Psoas muscle (tissue), 8 donors: Measurements from ENCODE around the gene SLIT3. TPM values are rescaled to one million over a fixed set of nuclear protein-coding genes. Genes with fewer than 3 reads are reported as not detected.

ENCODE experiments used
- ATAC-seq, 4 donors: fragments of 200-7000 bp; cut with Tn5 transposase; one replicate each; pipeline ENCODE4 v1.9.1; 2020; ENCODE audit warnings: moderate library complexity in 3 of 4, mild to moderate bottlenecking in 2 of 4
- DNase-seq, 2 donors: peaks; one replicate each; pipeline ENCODE4 v3.0.0-alpha.2; 2020
- H3K27ac ChIP-seq: fragments of 200-600 bp; one replicate; pipeline ENCODE4 v1.8.0; 2022
- H3K27me3 ChIP-seq, 3 donors: fragments of 200-600 bp in 1 of 3; one replicate each; pipeline versions ENCODE4 v1.6.1 to v1.8.0; 2013 to 2022; ENCODE audit warnings: low read length in 2 of 3, mild to moderate bottlenecking in 2 of 3, moderate library complexity in 1 of 3; ENCODE audit not compliant: insufficient read depth in 3 of 3
- H3K36me3 ChIP-seq, 2 donors: fragments of 200-600 bp in 1 of 2; one replicate each; pipeline versions ENCODE4 v1.6.1 to v1.8.0; 2013 to 2022; ENCODE audit warnings: low read depth in 1 of 2, mild to moderate bottlenecking in 1 of 2, moderate library complexity in 1 of 2; ENCODE audit not compliant: insufficient read depth in 1 of 2
- H3K4me1 ChIP-seq: fragments of 200-600 bp; one replicate; pipeline ENCODE4 v1.8.0; 2022
- H3K4me3 ChIP-seq: fragments of 200-600 bp; one replicate; pipeline ENCODE4 v1.8.0; 2022; ENCODE audit warnings: mild to moderate bottlenecking
- H3K9me3 ChIP-seq: fragments of 200-600 bp; one replicate; pipeline ENCODE4 v1.8.0; 2022
- WGBS, 3 donors: extraction: QIAGEN DNeasy Blood & Tissue Kit; methylation state at CpG; one replicate each; pipeline versions ENCODE4 v1.1.6 to v1.1.7; 2013; 5-methylcytosine and 5-hydroxymethylcytosine counted together
- intact Hi-C, 2 donors: fragments of 100-400 bp; cut with DNase I; formaldehyde crosslinking; loops; one replicate each; pipeline versions ENCODE4 v1.11.0 to v1.14.2; 2022
- polyA plus RNA-seq, 3 donors: library from polyadenylated mRNA; stranded (reverse); fragments of 200-250 nt; gene quantifications; one replicate each; pipeline ENCODE4 v1.2.3, GENCODE V29; 2013
- total RNA-seq, 4 donors: library from RNA; stranded (reverse); fragmentation: NEBNext Ultra II Directional in 2 of 4; extraction: Animal tissue kit (Norgen Biotek cat#: 25700) in 2 of 4; gene quantifications; one replicate each; pipeline versions ENCODE4 v1.2.1 to v1.2.4, GENCODE V29; 2021 to 2023
- TF ChIP-seq, protein P1 (sequence below): fragments of 200-600 bp; IDR thresholded peaks from one replicate; pipeline ENCODE4 v1.8.0; 2022; ENCODE audit warnings: antibody characterized with exemption
- donor health status: healthy with polysubstance abuse.
- donor health status: DM: no; HTN: no; CAD: no; lungs with moderate emphysema.
- donor health status: Bipolar disorder and iron deficiency.
- donor health status: healthy.
- donor health status: DM: yes; HTN: yes; CAD: no.
- donor health status: DM: no; HTN: no; CAD: no.
- donor health status: DM: no; HTN: no; CAD: no.
- donor health status: DM: yes; HTN: yes; CAD: no.

The SLIT3 gene
- total and polyA plus RNA-seq, 7 donors = 0.81 to 5.9 (median 2.1) TPM

- Histone ChIP-seq H3K4me1 (no peaks in the 10 kb centered on the region), H3K9me3 (no peaks in the 10 kb centered on the region), H3K4me3 (no peak overlapping the region), H3K27ac (no peak overlapping the region), H3K36me3 (no peaks in the 10 kb centered on the region), H3K27me3 (no peaks in the 10 kb centered on the region)
- no peak for ATAC-seq
- no peak for DNase-seq
- WGBS, 3 donors = 21 to 50% (median 45%) methylated on average over 4 of the region's 4 CpGs
- intact Hi-C loops = no loop called here
- TF ChIP-seq, protein P1, sequence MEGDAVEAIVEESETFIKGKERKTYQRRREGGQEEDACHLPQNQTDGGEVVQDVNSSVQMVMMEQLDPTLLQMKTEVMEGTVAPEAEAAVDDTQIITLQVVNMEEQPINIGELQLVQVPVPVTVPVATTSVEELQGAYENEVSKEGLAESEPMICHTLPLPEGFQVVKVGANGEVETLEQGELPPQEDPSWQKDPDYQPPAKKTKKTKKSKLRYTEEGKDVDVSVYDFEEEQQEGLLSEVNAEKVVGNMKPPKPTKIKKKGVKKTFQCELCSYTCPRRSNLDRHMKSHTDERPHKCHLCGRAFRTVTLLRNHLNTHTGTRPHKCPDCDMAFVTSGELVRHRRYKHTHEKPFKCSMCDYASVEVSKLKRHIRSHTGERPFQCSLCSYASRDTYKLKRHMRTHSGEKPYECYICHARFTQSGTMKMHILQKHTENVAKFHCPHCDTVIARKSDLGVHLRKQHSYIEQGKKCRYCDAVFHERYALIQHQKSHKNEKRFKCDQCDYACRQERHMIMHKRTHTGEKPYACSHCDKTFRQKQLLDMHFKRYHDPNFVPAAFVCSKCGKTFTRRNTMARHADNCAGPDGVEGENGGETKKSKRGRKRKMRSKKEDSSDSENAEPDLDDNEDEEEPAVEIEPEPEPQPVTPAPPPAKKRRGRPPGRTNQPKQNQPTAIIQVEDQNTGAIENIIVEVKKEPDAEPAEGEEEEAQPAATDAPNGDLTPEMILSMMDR = no peak
Observed at GRCh38 chr5:168796000-168796399, 504.9 kb downstream of the SLIT3 start.

DNA sequence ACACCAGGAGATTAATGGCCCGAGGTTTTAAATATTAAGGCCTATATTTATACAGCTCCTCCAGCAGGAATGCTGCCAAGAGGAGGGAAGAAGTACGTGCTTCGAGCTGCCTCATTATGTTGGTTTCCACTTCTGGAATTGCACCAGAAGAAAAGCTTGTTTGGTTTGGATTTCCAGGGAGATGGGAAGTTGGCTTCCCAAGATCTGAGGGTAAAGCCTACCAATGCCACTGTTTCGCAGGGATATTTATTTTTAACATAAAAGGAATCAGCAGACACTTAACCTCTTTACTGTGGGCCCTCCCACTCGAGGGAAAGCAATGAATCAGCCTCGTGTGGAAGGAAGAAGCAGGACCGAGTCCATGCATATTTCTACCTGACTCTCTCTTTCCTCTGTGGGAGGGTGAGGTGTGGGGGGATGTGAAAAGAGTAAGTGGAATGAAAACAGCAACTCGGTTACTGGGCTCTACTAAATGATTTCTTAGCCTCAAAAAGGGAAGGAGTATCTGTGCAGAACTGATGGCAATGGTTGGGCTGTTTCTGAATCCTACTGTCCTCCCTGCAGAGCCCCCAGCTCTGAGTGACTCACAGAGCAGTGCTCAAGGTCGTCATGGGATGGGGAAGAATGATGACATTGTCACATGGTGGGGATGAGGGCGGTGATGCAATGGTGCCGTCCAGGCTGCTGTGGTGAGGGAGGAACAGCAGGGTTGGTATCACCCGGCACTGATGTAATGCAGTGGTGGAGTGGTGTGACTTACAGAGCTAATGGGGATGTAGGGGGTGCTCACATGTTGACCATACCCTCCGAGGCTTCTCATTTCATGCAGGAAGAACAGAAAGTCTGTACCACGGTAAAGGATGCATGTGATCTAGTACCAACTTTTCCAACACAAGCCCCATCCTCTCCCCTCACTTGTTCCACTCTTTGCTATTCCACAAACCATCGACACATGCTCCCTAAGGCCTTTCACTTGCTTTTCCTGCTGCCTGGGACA, 506.8 kb downstream of the SLIT3 start:
- Histone ChIP-seq H3K36me3 (no peaks in the 10 kb centered on the region), H3K27ac (no peak overlapping the region), H3K9me3 (no peaks in the 10 kb centered on the region), H3K4me1 (no peaks in the 10 kb centered on the region), H3K4me3 (no peak overlapping the region), H3K27me3 (no peaks in the 10 kb centered on the region)
- TF ChIP-seq, protein P1 = no peak
- 47 to 54% (median 54%) methylated on average over 15 of the region's 15 CpGs for WGBS, 3 donors
- intact Hi-C loops = no loop called here
- no peak for ATAC-seq
- DNase-seq = no peak

DNA sequence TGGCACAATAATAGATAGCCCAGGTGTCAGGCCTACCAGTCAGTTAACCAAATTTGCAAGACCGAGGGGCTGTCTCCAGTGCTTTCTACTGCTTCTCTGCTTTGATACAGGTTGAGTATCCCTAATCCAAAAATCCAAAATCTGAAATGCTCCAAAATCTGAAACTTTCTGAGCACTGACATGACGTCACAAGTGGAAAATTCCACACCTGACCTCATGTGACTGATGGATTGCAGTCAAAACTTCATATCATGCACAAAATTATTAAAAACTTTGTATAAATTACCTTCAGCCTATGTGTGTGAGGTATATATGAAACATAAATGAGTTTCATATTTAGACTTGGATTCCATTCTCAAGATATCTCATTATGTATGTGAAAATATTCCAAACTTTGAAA, 508.3 kb downstream of the SLIT3 start:
- H3K4me1 ChIP-seq = no peaks in the 10 kb centered on the region
- no peaks in the 10 kb centered on the region for H3K9me3 ChIP-seq
- H3K4me3 ChIP-seq = no peak overlapping the region
- WGBS, 3 donors = 75 to 89% (median 87%) methylated on average over 2 of the region's 2 CpGs
- no peaks in the 10 kb centered on the region for H3K27me3 ChIP-seq
- DNase-seq = no peak
- intact Hi-C loops = no loop called here
- H3K27ac ChIP-seq = no peak overlapping the region
- ATAC-seq = no peak
- no peaks in the 10 kb centered on the region for H3K36me3 ChIP-seq
- TF ChIP-seq, protein P1 = no peak

- Histone ChIP-seq H3K36me3 (no peaks in the 10 kb centered on the region), H3K27ac (no peak overlapping the region), H3K4me3 (no peak overlapping the region), H3K9me3 (no peaks in the 10 kb centered on the region), H3K27me3 (no peaks in the 10 kb centered on the region), H3K4me1 (no peaks in the 10 kb centered on the region)
- intact Hi-C loops = no loop called here
- TF ChIP-seq, protein P1 = no peak
- ATAC-seq (no peak), DNase-seq (no peak)
- WGBS, 3 donors = 61 to 67% (median 63%) methylated on average over 13 of the region's 13 CpGs
Observed at GRCh38 chr5:168790671-168791250, 510.2 kb downstream of the SLIT3 start.
